Activated gamma-delta T cell treated with Interleukin-2 at 50 U/mL for 16 hours (primary cell): ENCODE results near the gene ACTR1A.
"Not testable (repeated sequence)": the region's sequence is repeated elsewhere in the genome, so short reads cannot be mapped to it uniquely, and the experiment has no call there.

ENCODE experiments used
- DNase-seq: peaks from one replicate; pipeline ENCODE4 v3.0.0-alpha.2; 2020

ACTR1A gene

DNA sequence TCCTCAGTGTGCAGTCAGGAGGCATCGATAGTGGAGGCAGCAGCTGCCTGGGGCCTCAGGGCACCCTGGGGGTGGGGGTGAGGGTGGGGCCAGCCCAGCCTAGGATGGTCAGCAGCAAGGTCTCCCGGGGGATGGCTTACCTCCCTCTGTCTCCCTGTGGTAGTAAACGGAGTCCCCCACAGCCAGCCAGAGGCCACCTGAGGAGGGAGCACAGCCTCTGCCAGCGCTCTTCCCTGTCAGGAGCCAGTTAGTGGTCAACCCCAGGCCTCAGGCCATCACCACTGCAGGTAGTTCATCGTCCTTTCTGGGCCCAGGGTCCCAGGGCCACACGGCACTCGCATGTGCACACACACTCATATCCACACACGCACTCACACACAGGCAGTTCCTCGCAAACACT lies 22.1 kb downstream of the ACTR1A start:
- no peak for DNase-seq

DNA sequence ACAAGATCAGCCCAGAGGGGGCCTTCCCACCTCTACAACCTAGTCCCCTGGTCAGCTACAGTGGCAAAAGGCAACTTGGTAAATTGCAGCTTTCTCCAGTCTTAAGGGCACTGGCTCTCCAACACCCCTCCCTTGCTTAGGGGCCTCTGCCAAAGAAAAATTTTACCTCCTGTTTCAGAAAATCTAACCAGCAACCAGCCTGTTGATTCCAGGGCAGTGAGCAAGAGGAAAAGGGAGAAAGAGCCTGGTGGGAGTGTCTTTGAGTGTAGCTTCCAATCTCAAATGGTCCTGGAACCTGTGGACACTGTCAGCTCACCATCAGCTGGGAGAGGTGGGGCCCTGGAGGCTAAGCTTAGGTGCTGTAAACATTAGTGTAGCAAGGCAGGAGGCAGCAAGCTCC lies 22.9 kb downstream of the ACTR1A start:
- DNase-seq = no peak

DNA sequence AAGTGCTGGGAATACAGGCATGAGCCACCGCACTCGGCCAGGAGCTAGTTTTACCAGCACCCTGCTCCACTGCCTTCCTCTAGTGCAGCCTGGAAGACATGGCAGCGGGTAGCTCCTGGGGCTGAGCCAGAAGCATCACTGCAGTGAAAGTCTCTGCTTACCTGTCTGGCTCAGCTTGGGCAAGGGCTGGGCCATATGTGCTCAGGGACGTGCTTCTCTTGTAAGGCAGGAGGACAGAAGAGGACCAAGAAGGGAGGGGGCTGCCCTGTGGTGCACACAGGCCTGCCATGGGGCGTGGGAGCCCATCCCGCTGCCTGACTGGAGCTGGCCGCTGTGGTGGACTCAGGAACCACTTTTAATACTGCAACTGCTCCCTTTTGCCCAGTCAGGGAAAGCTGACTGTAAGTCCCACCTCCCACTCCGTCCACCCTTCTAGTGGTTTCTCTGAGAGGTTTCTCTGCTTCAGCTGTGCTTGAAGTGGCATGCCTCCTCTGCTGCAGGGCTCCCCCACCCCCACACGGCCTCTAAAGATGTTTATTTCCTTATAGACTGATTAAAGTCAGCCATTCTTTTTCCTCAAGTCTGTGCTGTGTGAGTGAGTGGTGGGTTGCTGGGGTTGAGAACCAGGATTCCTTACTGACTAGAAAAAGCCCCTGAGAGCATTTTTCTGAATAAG lies 25.9 kb downstream of the ACTR1A start:
- no peak for DNase-seq

DNA sequence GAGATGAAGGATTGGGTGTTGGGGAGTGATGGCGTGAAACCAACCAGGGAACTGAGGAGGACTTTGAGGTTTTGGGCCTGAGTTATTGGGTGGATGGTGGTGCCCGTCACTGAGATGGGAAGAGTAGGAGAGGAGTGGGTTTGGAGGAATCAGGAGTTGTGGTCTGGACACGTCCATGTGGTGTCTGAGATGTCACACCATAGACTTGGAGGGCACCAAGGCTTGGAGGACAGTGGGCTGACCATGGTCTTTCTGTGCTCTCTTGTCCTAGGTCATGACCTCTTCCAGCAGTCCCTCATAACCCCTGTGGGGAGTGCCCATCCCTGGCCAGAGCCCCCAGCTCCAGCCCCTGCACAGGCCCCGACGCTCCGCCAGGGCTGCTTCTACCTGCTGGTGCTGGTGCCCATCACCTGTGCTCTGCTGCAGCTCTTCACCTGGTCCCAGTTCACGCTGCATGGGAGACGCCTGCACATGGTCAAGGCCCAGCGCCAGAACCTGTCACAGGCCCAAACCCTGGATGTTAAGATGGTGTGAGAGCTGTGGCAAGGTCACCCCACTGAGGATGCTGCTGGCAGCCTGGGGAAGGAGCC lies 27.0 kb downstream of the ACTR1A start:
- DNase-seq = no peak

DNA sequence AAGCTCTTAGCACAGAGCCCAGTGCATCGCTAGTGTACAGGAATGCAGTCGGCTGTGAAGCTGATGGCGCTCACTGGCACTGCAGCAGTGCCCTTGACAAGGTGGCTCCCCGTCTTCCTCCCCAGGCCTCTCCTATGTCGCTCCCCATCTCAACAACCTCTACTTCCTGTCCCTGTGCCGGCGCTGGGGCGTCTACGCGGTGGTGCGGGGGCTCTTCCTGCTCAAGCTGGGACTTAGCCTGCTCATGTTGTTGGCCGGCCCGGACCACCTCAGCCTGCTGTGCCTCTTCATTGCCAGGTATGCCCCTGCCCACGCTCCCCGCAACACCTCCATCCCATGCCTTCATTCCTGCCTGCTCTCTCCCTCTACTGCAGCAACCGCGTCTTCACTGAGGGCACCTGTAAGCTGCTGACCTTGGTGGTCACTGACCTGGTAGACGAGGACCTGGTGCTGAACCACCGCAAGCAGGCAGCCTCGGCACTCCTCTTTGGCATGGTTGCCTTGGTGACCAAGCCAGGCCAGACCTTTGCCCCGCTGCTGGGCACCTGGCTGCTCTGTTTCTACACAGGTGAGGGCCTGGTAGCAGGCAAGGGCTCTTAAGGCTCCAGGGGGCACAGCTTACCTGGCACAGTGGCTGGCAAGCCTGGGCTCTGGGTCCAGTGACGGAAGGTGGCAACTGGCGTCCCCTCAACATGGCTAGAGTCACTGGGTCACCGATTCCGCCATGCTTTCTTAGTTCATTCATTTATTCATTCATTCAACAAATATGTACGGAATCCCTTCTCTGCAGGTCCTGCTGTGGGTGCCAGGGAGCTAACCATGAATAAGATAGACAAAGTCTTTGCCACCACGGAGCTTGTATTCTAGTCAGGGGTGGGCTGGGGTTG lies 28.8 kb downstream of the ACTR1A start:
- DNase-seq = peak; percentile 27

DNA sequence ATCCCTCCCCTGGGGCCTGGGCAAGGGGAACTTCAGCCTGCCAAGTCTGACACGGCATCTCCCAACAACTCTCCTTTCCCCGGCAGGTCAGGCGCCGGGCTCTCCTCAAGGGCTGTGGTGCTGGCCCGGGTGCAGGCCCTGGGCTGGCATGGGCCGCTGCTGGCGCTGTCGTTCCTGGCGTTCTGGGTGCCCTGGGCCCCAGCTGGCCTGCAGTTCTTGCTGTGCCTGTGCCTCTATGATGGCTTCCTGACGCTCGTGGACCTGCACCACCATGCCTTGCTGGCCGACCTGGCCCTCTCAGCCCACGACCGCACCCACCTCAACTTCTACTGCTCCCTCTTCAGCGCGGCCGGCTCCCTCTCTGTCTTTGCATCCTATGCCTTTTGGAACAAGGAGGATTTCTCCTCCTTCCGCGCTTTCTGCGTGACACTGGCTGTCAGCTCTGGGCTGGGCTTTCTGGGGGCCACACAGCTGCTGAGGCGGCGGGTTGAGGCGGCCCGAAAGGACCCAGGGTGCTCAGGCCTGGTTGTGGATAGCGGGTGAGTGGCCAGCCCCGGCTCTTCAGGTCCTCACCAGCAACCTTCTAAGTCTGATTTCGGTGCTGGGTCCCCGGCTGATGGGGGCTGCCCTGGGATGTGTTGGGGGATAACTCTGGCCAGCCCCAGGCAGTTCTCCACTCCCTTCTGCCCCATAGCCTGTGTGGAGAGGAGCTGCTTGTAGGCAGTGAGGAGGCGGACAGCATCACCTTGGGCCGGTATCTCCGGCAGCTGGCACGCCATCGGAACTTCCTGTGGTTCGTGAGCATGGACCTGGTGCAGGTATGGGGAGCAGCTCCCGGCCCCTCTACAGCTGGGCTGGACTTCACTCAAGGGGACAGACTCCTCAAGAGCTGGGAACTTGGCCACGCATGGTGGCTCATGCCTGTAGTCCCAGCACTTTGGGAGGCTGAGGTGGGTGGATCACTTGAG lies 31.6 kb downstream of the ACTR1A start:
- no peak for DNase-seq

DNA sequence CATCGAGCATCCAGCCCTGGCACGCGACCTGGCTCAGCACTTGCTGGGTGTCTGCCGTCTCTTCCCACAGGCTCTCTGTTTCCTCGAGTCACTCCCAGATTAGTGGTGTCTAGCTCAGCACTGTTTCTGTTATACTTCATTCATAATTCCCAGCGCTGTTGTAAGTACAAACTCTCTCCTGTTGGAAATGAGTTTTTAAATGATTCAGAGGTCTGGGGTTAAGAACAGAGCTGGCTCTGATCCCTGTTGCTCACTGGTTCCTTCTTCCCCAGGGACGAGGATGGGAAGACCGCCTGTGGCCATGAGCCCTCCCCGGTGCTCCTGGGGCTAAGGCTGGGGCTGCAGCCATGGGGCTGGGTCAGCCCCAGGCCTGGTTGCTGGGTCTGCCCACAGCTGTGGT lies 33.8 kb downstream of the ACTR1A start:
- no peak for DNase-seq

DNA sequence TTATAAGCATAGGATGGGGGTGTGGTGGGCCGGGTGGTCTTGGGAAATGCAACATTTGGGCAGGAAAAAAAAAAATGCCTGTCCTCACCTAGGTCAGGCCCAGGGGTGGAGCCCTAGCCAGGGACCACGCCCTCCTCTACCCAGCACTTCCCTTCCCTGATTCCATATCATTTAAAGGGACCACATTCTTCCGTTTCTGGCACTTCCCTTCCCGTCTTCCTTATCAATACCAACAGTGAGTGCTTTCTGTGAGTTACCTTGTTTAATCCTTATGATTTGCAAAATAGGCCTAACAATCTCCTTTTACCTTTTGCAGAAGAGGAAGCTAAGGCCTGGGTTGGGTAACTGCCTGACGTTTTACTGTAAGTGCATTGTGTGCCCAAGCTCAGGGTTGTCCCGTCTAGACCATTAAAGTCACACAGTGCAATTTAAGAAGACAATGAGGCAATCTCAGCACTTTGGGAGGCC lies 34.5 kb downstream of the ACTR1A start:
- DNase-seq = no peak

DNA sequence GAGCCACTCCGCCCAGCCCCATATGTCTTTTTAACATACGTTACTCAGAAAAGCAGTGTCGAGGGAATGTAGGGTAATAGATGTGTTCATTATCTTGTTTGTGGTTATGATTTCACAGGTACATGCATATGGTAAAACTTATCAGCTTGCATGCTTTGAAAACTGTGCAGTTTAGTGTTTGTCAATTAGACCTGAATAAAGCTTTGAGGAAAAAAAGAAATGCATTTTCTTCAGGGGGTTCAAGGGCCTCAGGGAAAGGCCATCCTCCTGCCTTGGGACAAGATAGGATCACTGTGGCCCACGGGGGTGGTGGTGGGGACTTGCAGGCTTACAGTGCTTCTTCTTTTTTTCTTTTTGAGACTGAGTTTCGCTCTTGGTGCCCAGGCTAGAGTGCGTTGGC lies 35.2 kb downstream of the ACTR1A start:
- DNase-seq = no peak

DNA sequence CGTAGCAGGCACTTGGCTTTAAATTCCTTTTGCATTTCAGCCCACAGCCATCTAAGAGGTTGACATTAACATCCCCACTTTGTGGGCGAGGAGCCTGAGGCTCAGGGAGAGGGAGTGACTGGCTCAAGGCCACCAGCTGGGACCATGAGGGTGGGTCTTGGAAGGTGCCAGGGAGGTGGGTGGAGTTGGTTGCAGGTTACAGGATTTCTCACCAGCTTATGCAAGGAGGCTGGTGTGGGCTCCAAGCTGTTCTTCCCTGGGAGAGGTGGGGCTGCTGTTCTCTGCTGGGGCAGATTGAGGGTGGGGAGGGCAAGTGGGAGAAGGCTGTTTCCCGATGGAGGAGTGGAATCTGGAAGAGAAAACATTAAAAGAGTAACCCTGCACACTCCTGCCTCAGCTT lies 37.0 kb downstream of the ACTR1A start:
- no peak for DNase-seq

DNA sequence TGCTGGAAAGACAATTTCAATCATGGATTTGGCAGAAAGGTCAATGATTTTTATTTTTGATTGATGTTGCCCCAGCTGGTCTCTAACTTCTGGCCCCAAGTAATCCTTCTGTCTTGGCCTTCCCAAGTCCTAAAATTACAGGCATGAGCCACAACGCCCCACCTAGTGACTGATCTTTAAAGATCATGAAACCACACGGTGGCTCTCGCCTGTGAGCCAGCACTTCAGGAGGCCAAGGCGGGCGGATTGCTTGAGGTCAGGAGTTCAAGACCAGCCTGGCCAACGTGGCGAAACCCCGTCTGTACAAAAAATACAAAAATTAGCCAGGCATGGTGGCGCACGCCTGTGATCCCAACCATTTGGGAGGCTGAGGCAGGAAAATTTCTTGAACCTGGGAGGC lies 38.5 kb downstream of the ACTR1A start:
- no peak for DNase-seq

DNA sequence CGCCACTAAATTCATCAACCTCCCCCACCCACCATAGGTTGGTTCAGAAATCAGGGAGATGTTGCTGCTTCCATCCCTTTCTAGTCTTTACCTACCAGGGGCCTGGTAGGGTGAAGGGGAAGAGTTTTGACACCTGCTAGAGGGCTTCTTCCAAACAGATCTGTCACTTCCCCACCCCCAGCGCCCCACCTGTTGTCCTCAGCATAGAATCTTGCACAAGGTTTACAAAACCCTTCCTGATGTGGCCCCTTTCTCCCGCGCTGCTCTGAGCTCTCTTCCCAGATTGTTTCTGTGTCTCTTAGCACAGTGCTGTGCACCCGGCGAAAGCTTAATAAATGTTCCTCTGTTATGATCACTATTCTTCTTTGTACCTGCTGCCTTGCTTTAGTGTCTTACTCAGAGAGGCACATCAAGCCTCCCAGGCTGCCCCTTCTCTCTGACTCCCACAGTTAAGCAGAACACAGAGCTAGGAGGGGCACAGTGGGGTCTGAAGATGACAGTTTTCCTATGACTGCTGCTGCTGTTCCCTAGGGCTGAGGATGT lies 39.9 kb downstream of the ACTR1A start:
- DNase-seq = no peak

DNA sequence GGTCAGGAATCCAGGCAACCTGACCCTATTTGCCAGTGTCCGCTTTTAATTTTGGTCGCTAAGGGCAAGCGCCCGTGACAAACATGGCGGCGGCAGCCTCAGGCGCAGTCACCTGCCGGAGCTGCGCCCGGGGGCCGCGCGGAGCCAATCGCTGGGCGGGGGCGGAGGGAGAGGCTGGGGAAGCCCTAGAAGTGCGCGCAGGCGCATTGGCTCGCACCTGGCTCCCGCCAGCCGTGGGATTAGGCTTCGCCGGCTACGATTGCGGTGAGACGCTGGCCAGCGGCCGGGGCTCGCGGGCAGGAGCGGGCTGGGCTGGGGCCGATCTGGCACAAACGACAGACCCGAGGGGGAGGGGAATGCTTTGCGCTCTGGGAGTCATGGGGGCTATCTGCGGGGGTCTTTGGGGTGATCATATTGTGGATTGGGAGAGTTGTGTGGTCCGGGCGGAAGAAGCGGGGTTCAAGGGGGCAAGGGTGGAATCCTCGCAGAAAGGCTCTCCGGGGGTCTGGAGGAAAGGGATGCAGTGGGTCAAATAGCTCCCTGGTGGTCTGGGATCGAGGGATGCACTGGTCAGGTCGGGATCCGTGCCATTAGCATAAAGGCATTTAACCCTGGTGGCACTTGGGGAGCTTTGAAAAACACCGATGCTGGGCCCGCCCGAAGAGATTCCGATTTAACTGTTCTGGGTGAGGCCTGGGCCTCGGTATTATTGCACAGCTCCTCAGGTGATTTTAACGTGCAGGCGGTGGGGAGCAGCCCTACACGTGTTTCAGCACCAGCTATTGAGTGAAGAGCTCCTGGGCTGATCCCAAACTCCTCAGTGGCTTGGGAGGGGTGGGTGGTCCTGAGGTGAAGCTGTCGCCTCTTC lies 41.1 kb downstream of the ACTR1A start:
- DNase-seq = peak; percentile 91

DNA sequence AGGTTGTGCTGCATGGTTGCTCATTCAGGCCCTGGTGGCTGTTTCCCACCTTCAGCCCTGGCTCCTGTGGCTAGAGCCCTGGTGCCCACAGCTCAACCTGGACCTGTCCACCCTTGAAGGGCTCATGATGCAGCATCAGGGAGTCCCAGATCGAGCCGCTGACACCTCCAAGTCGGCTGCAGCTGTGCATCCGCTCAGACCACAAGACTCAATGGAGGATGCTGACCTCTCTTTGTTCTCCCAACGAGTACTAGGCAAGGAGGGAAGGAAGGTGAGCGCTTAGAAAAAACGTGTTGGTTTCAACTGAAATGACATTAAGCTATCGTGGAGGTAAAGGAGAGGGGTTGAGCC lies 41.7 kb downstream of the ACTR1A start:
- DNase-seq = no peak

DNA sequence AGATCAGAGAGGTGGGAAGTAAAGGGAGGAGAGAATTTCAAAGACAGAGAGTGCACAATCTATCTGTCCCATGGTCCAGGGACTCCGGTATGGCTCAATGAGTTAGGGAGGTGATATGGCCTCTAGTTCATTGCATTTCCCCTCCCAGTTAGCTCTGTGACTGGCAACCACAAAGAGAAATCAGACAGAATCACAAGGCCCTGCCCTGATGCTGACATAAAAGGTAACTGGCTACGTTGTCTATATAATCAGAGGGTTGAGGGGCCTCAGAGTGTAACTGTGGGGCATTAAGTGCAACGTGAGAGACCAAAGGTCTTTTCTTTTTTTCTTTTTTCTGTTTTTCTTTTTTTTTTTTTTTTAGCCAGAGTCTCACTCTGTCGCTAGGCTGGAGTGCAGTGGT lies 43.9 kb downstream of the ACTR1A start:
- DNase-seq = no peak

DNA sequence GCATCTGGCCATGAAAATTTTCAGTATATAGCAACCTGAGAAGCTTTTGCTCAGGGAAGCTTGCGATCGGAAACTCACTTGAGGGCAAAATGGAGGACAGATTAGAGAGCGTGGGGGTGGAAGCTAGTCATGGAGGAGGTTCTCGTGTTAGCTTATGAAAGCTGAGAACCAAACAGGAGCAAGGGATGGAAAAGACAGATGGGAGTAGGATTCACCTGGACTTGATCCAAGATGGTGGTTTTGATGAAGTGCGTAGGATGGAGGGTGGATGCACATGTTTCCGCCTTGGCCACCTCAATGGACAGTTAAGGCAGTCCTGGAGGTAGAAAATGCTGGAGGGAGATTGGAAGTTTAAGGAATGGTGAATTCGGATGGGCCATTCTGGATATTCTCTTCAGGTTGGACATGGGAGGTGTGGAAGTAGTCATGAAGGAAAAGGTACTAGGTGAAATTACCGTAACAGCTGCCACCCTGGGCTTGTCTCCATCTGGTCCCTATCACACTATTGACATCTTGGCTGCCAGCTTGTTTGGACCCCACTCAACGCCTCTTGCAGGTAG lies 44.8 kb downstream of the ACTR1A start:
- no peak for DNase-seq

DNA sequence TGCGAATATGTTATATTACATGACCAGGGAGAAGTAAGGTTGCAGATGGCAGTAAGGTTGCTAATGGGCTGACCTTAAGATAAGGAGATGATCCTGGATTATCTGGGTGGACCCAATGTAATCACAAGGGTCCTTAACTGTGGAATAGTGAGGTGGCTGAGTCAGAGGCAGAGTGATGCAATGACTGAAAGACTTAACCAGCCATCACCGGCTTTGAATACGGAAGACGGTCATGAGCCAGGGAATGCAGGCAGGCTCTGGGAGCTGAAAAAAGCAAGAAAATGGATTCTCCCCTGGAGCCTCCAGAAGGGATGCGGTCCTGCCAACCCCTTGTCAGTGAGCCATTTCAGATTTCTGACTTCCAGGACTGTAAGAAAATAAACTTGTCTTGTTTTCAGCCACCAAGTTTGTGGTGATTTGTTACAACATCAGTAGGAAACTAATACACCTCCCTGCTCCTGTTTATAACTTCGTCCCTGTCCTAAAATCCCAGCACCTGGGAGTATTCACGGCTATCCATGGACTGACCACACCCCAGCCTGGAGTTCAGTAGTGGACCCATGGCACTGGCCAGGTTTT lies 46.5 kb downstream of the ACTR1A start:
- no peak for DNase-seq

DNA sequence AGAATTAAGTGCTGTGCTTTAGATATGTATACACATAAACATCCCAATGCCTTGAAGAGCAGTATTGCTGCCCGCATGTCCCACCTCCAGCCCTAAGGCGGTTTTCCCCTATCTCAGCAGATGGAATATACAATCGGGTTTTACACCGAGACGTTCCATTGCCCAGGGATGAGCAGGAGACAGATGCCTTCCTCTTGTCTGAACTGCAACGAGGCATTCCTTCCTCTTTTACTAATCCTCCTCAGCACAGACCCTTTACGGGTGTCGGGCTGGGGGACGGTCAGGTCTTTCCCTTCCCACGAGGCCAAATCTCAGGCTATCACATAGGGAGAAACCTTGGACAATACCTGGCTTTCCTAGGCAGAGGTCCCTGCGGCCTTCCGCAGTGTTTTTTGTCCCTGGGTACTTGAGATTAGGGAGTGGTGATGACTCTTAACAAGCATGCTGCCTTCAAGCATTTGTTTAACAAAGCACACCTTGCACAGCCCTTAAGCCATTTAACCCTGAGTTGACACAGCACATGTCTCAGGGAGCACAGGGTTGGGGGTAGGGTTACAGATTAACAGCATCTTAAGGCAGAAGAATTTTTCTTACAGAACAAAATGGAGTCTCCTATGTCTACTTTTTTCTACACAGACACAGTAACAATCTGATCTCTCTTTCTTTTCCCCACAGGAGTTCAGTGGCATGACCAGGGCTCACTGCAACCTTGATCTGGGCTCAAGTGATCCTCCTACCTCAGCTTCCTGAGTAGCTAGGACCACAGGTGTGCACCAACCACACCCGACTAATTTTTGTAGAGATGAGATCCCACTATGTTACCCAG lies 47.6 kb downstream of the ACTR1A start:
- DNase-seq = not testable (repeated sequence)

DNA sequence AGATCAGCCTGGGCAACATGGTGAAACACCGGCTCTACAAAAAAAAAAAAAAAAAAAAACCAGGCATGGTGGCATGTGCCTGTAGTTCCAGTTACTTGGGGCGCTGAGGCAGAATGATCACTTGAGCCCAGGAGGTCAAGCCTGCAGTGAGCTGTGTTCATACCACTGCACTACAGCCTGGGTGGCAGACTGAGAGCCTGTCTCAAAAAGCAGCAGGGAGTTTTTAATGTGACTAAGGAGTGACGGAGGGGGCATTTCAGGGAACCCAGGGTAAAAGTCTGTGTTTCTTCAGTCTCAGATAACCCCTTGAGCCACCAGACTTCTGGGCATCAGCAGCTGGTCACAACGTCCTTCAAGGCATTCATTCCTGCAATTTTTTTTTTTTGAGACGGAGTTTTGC lies 49.0 kb downstream of the ACTR1A start:
- no peak for DNase-seq
